Erythroblast (primary cell): Measurements from ENCODE around the gene ZNF639.
"Not testable (repeated sequence)": the region's sequence is repeated elsewhere in the genome, so short reads cannot be mapped to it uniquely, and the experiment has no call there.

ENCODE experiments used
- DNase-seq, 2 experiments: peaks; one replicate each; lab custom pipeline; 2025; lab: John Stamatoyannopoulos, UW
- GATA1 ChIP-seq: IDR thresholded peaks from 2 replicates; pipeline ENCODE4 v1.6.1; 2011; ENCODE audit warnings: low read depth, mild to moderate bottlenecking, control low read depth, low read length, moderate library complexity
- POLR2A ChIP-seq: IDR thresholded peaks from 2 replicates; pipeline ENCODE4 v1.6.1; 2011; ENCODE audit warnings: mild to moderate bottlenecking, low read length

Gene ZNF639

DNA sequence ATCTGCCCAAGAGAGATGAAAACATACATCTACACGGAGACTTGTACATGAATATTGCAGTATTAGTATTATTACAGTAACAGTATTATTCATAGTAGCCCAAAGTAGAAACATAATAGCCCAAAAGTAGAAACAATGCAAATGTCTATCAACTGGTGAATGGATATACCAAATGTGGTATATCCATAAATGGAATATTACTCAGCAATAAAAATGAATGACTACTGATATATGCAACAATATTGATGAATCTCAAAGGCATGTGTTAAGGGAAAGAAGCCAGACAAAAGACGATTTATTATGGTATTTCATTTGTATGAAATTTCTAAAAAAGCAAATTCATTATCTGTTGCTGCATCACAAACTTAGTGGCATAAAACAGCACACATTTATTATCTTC lies 23.5 kb upstream of the ZNF639 start:
- TF ChIP-seq GATA1 (no peak), POLR2A (no peak)
- DNase-seq = no peak

DNA sequence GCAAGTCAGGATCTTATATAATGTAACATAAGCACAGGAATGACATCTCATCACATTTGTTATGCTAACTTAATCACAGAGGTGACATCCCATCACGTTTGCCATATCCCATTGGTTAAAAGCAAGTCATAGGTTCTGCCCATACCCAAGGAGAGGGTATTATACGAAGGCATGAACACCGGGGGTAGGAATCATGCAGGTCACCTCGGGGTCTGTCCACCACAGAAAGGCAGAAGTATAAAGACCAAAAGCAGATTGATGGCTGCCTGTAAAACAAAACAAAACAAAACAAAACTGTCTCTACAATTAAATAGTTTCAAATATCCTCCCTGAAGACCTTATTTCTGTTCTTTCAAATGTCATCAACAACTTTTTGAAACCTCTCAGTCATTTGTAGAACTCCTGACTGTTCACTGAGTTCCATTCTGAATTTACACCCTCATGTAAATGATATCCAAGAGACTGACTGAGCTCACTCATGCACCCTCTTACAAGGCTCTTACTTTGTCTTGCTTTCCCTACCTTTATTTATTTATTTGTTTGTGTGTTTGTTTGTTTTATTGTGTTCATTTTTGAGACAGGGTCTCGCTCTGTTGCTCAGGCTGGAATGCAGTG lies 22.7 kb upstream of the ZNF639 start:
- DNase-seq = no peak

GRCh38 chr3:179301645-179302044 lies 21.2 kb upstream of the ZNF639 start:
- TF ChIP-seq POLR2A (no peak), GATA1 (no peak)
- DNase-seq = peak in 1 of 2 experiments; percentile 6

More for the DNA sequence above, 22.7 kb upstream of the ZNF639 start:
- TF ChIP-seq POLR2A (no peak), GATA1 (no peak)

DNA sequence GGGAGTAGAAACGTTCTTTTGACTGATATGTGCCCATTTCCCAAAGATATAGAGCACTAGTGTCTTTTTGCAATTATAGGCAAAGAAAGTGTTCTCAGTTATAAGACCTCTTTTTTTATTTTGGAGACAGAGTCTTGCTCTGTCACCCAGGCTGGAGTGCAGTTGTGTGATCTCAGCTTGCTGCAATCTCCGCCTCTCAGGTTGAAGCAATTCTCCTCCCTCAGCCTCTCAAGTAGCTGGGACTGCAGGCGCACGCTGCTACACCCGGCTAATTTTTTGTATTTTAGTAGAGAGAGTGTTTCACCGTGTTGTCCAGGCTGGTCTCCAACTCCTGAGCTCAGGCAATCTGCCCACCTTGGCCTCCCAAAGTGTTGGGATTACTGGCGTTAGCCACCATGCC lies 20.7 kb upstream of the ZNF639 start:
- DNase-seq = no peak
- TF ChIP-seq GATA1 = no peak

DNA sequence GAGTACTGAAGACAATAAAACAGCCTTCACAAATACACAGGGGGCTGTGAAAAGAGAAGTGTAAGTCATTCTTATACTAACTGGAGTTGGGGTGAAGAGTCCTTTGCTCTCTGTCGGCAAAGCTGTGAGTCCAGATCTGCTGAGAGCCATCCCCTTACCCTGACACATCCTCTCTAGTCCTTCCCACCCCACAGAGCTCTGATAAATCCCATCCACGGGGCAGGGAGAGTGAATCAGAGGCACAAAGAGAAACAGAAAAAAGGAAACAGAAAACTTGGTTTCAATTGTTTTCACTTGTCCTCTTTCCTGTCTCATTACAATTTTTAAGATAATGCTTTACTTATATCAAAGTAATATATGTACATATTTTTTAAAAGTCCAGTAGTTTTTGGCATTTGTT lies 18.2 kb upstream of the ZNF639 start:
- DNase-seq = no peak
- TF ChIP-seq POLR2A = no peak
- TF ChIP-seq GATA1 = no peak

DNA sequence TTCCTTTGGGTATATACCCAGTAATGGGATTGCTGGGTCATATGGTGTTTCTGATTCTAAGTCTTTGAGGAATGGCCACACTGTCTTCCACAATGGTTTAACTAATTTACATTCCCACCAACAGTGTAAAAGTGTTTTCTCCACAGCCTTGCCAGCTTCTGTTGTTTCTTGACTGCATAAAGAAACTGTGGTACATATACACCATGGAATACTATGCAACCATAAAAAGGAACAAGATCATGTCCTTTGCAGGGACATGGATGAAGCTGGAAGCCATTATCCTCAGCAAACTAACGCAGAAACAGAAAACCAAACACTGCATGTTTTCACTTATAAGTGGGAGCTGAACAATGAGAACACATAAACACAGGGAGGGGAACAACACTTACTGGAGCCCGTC lies 15.5 kb upstream of the ZNF639 start:
- not testable (repeated sequence) for DNase-seq

DNA sequence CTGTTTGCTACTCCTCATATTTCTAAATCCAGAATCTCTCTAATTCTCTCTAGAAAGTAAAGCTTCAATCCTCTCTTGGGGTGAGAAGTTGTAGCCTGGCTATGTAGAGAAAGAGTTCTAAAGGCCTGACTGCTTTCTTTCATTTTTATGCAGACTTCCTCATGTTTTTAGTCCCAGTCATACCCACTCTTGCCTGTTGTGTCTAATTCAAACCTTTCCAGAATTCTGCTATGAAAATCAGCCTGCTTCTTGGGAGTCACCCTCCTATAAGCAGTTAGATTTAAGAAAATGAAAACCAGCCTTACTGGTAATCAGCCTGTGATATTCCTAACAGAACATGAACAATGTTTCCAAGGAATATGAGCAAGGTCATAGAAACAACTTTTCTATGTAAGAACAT lies 14.8 kb upstream of the ZNF639 start:
- DNase-seq = no peak
- TF ChIP-seq POLR2A = no peak

DNA sequence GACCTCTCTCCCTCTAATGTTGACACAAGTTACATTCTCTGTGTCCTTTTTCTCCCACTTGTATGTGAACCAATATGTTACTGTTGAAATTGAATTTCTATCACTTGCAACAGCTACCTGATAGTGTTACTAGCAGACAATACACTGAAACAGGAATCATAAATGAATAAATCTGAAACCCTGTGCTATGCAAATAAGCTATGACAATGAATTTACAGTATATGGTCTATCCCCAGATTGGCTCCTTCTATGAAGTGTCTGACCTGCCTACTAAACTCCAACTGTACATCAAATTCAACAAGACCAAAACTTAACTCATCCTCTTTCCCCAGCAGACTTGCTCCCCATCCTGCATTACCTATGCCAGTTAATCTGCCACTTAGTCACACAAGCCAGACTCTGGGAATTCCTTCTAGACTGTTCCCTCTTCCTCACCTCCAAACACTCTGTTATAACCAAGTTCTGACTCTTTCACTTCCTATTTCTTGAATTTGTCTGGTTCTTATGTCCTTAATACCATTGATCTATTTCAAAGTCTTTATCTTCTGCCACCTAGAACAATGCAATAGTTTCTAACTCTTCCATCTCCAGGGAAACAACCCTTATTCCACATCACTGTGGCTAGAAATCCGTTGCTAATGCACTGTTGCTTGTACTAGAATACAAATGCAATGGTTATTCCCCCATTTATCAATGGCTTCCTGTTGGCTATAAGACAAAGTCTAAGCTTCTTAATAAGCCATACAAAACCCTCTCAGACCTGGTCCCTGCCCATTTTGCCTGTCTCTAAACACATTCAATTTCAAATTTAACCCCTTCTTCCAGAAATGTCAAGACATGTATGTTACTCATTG lies 13.4 kb upstream of the ZNF639 start:
- no peak for DNase-seq
- TF ChIP-seq GATA1 = no peak
- TF ChIP-seq POLR2A = no peak

- TF ChIP-seq POLR2A (no peak), GATA1 (no peak)
- DNase-seq = no peak
Observed at GRCh38 chr3:179318876-179319275, 4.0 kb upstream of the ZNF639 start.

GRCh38 chr3:179321668-179322285 lies 1.1 kb upstream of the ZNF639 start:
- TF ChIP-seq GATA1 = no peak
- TF ChIP-seq POLR2A = no peak
- peak; percentile 51 to 62 for DNase-seq

DNA sequence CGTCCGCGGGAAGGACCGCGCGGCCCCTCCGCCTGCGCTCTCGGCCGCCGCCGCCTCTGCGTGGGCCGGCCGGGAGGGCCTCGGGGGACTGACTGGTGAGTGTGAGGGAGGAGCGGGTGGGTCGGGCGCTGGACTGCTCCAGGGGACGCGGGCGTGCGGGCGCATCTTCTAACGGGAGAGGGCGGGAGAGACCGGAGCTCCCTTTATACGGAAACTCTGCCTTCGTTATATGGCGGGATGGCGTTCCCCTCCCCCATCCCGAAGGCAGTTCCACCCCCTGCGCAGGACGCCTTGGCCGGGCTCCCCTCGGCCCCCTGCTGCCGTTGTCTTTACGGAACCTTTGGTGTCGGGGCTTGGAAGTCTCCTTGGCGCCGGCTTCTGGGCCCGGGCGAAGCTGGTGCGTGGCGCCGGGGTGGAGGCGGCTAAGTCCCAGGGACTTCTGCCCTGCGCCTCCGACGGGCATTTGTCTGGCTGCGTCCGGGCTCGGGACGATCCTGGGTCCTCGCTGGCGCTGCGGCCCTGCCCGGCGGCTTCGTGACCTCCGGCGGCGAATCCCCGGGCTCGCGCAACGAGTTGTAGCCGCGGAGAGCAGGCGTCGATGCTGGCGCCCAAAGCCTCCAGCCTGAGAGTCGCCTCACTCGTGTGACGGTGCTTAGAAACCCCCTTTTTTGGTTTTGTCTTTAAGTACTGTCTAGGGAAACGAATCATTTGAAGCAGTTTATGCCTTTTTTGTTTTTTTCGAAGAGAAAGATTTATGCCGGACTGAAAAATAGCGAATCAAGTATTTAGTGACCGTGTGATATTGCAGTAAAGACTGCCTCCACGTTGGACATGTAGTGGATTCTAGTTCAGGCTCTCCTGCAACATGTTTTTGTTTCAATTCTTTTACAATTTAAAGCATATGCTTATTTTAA lies 623 bp downstream of the ZNF639 start:
- peak; percentile 80 to 88 for DNase-seq

GRCh38 chr3:179324270-179324754 lies 1.5 kb downstream of the ZNF639 start:
- no peak for TF ChIP-seq GATA1
- no peak for TF ChIP-seq POLR2A
- DNase-seq = peak; percentile 55 to 56

More for the DNA sequence above, 623 bp downstream of the ZNF639 start:
- TF ChIP-seq POLR2A (no peak), GATA1 (no peak)

DNA sequence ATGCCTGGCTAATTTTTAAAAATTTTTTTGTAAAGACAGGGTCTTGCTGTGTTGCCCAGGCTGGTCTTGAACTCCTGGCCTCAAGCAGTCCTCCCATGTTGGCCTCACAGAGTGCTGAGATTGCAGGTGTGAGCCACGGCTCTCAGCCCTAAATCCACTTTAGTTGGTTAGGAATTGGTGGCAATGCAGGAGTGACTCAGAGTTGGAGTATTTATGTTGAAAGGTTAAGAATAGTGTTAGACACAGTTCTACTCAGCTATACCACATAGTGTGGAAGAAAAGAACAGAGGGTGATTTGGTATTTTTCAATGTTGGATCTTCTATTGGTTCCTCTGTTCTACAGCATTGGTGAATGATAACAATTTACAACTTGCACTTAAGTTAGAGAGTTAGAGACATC lies 7.6 kb downstream of the ZNF639 start:
- no peak for DNase-seq
- TF ChIP-seq GATA1 (no peak), POLR2A (no peak)
